ENCODE measurements around the gene GRIA4. TPM values are rescaled to one million over a fixed set of nuclear protein-coding genes. Genes with fewer than 3 reads are reported as not detected.

Gene GRIA4
- total RNA-seq, 1 donor from 2014 or later: 3.7 TPM

DNA sequence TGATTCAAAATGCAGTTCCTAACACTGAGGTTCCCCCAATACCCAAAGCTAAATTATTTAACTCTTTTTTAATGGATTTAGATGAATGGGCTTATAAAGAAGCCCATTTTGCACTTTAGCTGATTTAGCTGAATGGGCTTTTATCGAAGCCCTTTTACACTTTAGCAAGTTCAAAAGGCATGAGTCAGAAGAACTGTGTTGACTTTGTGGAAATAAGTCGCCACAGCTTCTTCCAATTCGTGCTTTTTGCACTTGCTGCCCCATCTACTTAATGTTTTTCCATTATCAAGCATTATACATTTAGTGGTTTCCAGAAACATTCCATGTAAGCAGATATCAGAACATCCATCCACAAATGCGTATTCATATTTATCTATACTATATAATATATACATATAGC is 20.5 kb upstream of the GRIA4 start:
- Mint-ChIP-seq H3K36me3 (no peaks in the 10 kb centered on the region), H3K4me3 (no peak overlapping the region), H3K27ac (no peak overlapping the region), H3K9me3 (no peaks in the 10 kb centered on the region), H3K4me1 (peaks cover 6% of the 10 kb centered on the region), H3K27me3 (ENCODE audit: insufficient read depth, low read depth) (no peaks in the 10 kb centered on the region)
- Histone ChIP-seq H3K79me2 (ENCODE audit: low read depth) (no peaks in the 10 kb centered on the region), H3K4me2 (no peak overlapping the region), H3K27ac (no peak overlapping the region), H3K36me3 (no peaks in the 10 kb centered on the region), H3K9ac (no peak overlapping the region), H3K9me3 (ENCODE audit: low read depth) (no peaks in the 10 kb centered on the region), H4K20me1 (ENCODE audit: low read depth) (no peaks in the 10 kb centered on the region), H3K4me1 (peaks cover 8% of the 10 kb centered on the region), H3K4me3 (no peak overlapping the region), H2AFZ (replicated peaks) (no peak overlapping the region), H3K27me3 (no peaks in the 10 kb centered on the region), H3F3A (ENCODE audit: low read depth) (no peaks in the 10 kb centered on the region)
- no peak for TF ChIP-seq EZH2 (IDR thresholded peaks at IDR 0.05)
- TF ChIP-seq, protein P1, sequence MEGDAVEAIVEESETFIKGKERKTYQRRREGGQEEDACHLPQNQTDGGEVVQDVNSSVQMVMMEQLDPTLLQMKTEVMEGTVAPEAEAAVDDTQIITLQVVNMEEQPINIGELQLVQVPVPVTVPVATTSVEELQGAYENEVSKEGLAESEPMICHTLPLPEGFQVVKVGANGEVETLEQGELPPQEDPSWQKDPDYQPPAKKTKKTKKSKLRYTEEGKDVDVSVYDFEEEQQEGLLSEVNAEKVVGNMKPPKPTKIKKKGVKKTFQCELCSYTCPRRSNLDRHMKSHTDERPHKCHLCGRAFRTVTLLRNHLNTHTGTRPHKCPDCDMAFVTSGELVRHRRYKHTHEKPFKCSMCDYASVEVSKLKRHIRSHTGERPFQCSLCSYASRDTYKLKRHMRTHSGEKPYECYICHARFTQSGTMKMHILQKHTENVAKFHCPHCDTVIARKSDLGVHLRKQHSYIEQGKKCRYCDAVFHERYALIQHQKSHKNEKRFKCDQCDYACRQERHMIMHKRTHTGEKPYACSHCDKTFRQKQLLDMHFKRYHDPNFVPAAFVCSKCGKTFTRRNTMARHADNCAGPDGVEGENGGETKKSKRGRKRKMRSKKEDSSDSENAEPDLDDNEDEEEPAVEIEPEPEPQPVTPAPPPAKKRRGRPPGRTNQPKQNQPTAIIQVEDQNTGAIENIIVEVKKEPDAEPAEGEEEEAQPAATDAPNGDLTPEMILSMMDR (IDR thresholded peaks at IDR 0.05): no peak
- TF ChIP-seq EZH2phosphoT487 (IDR thresholded peaks at IDR 0.05): no peak
- no peak for DNase-seq (ENCODE audit: low spot score)

DNA sequence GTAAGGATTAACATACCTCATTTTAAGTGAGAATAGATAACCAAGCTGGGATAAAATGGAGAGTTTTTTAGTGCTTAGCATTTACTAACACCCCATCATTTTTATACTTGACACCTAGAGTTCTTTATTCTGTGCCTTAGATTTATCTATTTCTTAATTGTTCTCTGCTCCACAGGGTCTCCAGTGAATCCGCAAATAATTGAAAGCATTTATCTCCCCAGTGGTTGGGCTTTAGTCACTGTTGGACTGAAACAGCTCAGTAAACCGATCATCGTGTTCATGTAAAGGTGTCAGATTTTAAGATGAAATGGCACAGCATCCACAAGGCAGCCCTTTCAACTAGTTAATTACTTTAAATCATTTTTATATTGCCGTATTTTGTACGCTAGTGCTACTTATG is 17.8 kb upstream of the GRIA4 start:
- H3K27ac Mint-ChIP-seq: no peak overlapping the region
- no peaks in the 10 kb centered on the region for H3K36me3 Mint-ChIP-seq
- no peaks in the 10 kb centered on the region for H3K9me3 Mint-ChIP-seq
- no peaks in the 10 kb centered on the region for H3K27me3 Mint-ChIP-seq (ENCODE audit: insufficient read depth, low read depth)
- H3K4me1 Mint-ChIP-seq: peaks cover 6% of the 10 kb centered on the region
- Histone ChIP-seq H3K9me3 (ENCODE audit: low read depth) (no peaks in the 10 kb centered on the region), H3K79me2 (ENCODE audit: low read depth) (no peaks in the 10 kb centered on the region), H3K27me3 (no peaks in the 10 kb centered on the region), H3K4me2 (no peak overlapping the region), H3F3A (ENCODE audit: low read depth) (no peaks in the 10 kb centered on the region), H3K4me1 (peaks cover 8% of the 10 kb centered on the region), H4K20me1 (ENCODE audit: low read depth) (no peaks in the 10 kb centered on the region), H3K36me3 (no peaks in the 10 kb centered on the region), H3K9ac (no peak overlapping the region), H3K27ac (no peak overlapping the region), H2AFZ (replicated peaks) (no peak overlapping the region), H3K4me3 (no peak overlapping the region)
- peak; percentile 2 for DNase-seq (ENCODE audit: low spot score)
- no peak overlapping the region for H3K4me3 Mint-ChIP-seq
- TF ChIP-seq, protein P1 (IDR thresholded peaks at IDR 0.05): no peak
- TF ChIP-seq EZH2phosphoT487 (IDR thresholded peaks at IDR 0.05) (no peak), EZH2 (IDR thresholded peaks at IDR 0.05) (no peak)

DNA sequence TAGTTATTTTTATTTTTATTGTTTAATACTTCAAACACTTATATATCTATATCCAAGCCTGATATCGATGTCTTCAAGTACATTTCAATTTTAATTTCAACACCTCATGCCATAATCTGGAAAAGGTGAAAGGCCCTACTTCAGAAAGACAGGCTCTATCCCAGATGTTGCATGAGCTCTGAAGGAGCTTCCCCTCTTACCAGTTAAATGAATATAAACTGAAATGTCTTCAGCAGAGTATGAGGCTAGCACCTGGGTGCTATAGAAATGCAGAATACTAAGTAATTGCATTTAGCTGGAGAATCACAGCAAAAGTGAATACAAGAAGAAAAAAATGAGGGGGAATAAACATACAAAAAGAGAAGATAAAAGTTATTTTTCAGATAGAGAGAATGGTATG is 11.5 kb upstream of the GRIA4 start:
- Histone ChIP-seq H2AFZ (replicated peaks) (no peak overlapping the region), H3K4me3 (no peak overlapping the region), H3K4me2 (no peak overlapping the region), H3K27me3 (no peaks in the 10 kb centered on the region), H3K9ac (no peak overlapping the region), H3F3A (ENCODE audit: low read depth) (no peaks in the 10 kb centered on the region), H3K36me3 (no peaks in the 10 kb centered on the region), H3K79me2 (ENCODE audit: low read depth) (no peaks in the 10 kb centered on the region), H3K9me3 (ENCODE audit: low read depth) (no peaks in the 10 kb centered on the region), H3K4me1 (no peaks in the 10 kb centered on the region), H4K20me1 (ENCODE audit: low read depth) (no peaks in the 10 kb centered on the region), H3K27ac (no peak overlapping the region)
- H3K27me3 Mint-ChIP-seq (ENCODE audit: insufficient read depth, low read depth): no peaks in the 10 kb centered on the region
- H3K9me3 Mint-ChIP-seq: no peaks in the 10 kb centered on the region
- no peaks in the 10 kb centered on the region for H3K36me3 Mint-ChIP-seq
- DNase-seq (ENCODE audit: low spot score): no peak
- no peak overlapping the region for H3K4me3 Mint-ChIP-seq
- TF ChIP-seq, protein P1 (IDR thresholded peaks at IDR 0.05): no peak
- TF ChIP-seq EZH2phosphoT487 (IDR thresholded peaks at IDR 0.05): no peak
- H3K27ac Mint-ChIP-seq: no peak overlapping the region
- no peaks in the 10 kb centered on the region for H3K4me1 Mint-ChIP-seq

DNA sequence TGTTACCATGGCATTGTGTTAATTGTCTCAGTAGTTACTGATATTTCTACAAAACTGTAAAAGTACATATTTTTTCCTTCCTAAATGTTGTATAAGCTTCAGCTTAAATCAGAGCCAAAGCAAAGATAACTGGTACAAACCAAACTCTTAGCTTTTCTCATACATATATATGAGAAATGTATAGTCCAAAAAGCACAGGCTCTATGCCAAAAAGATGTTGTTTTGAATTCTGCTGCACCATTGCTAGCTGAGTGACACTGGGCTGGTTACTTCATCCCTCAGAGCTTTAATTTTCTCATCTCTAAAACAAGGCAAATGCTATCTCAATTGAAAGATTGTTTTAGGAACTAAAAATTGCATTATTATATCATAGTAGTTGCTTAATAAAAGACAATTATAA is 6.7 kb upstream of the GRIA4 start:
- Mint-ChIP-seq H3K4me1 (no peaks in the 10 kb centered on the region), H3K27me3 (ENCODE audit: insufficient read depth, low read depth) (peaks cover 4% of the 10 kb centered on the region), H3K27ac (no peak overlapping the region), H3K9me3 (no peaks in the 10 kb centered on the region), H3K36me3 (no peaks in the 10 kb centered on the region), H3K4me3 (no peak overlapping the region)
- no peak overlapping the region for H3K27ac ChIP-seq
- no peaks in the 10 kb centered on the region for H3K9me3 ChIP-seq (ENCODE audit: low read depth)
- no peak for DNase-seq (ENCODE audit: low spot score)
- H3K4me2 ChIP-seq: no peak overlapping the region
- no peaks in the 10 kb centered on the region for H3K4me1 ChIP-seq
- TF ChIP-seq, protein P1 (IDR thresholded peaks at IDR 0.05): no peak
- TF ChIP-seq EZH2phosphoT487 (IDR thresholded peaks at IDR 0.05) (no peak), EZH2 (IDR thresholded peaks at IDR 0.05) (no peak)
- no peak overlapping the region for H3K9ac ChIP-seq
- no peaks in the 10 kb centered on the region for H3K27me3 ChIP-seq
- H3K79me2 ChIP-seq (ENCODE audit: low read depth): no peaks in the 10 kb centered on the region
- H2AFZ ChIP-seq (replicated peaks): no peak overlapping the region
- no peak overlapping the region for H3K4me3 ChIP-seq
- no peaks in the 10 kb centered on the region for H4K20me1 ChIP-seq (ENCODE audit: low read depth)
- no peaks in the 10 kb centered on the region for H3K36me3 ChIP-seq
- H3F3A ChIP-seq (ENCODE audit: low read depth): no peaks in the 10 kb centered on the region

All from neural progenitor cell (in vitro differentiated cells).